Effector CD4-positive, alpha-beta T cell (primary cell): ENCODE measurements around the gene KRTAP26-1.

Experiments
- DNase-seq: peaks from one replicate; pipeline ENCODE4 v3.0.0-alpha.2; 2020

The KRTAP26-1 gene

GRCh38 chr21:30269803-30270530 is 50.1 kb downstream of the KRTAP26-1 start:
- DNase-seq, result no peak
